Left colon (tissue), 2 donors: Measurements from ENCODE around the gene MAPK11. TPM values are rescaled to one million over a fixed set of nuclear protein-coding genes. Genes with fewer than 3 reads are reported as not detected.

Experiments used
- ATAC-seq: fragments of 200-7000 bp; cut with Tn5 transposase; one replicate; pipeline ENCODE4 v1.9.1; 2020; ENCODE audit warnings: mild to moderate bottlenecking, moderate library complexity
- DNase-seq, 2 donors: peaks; one replicate each; pipeline ENCODE4 v3.0.0-alpha.2; 2020
- intact Hi-C, 2 donors: fragments of 100-400 bp; cut with DNase I in 1 of 2; cut with micrococcal nuclease in 1 of 2; formaldehyde crosslinking; loops; one replicate each; pipeline versions ENCODE4 v1.11.2 to v1.14.0; 2022; cut with DNase I, micrococcal nuclease
- total RNA-seq, 2 donors: library from RNA; stranded (reverse); fragmentation: NEBNext Ultra II Directional; extraction: Animal tissue kit (Norgen Biotek cat#: 25700); gene quantifications; one replicate each; pipeline ENCODE4 v1.2.1, GENCODE V29; 2021
- donor health status: DM: no; HTN: no; CAD: no.
- donor health status: DM: yes; HTN: yes; CAD: no.

The MAPK11 gene
- total RNA-seq, 2 donors from 2014 or later = 1.2 to 1.9 TPM

DNA sequence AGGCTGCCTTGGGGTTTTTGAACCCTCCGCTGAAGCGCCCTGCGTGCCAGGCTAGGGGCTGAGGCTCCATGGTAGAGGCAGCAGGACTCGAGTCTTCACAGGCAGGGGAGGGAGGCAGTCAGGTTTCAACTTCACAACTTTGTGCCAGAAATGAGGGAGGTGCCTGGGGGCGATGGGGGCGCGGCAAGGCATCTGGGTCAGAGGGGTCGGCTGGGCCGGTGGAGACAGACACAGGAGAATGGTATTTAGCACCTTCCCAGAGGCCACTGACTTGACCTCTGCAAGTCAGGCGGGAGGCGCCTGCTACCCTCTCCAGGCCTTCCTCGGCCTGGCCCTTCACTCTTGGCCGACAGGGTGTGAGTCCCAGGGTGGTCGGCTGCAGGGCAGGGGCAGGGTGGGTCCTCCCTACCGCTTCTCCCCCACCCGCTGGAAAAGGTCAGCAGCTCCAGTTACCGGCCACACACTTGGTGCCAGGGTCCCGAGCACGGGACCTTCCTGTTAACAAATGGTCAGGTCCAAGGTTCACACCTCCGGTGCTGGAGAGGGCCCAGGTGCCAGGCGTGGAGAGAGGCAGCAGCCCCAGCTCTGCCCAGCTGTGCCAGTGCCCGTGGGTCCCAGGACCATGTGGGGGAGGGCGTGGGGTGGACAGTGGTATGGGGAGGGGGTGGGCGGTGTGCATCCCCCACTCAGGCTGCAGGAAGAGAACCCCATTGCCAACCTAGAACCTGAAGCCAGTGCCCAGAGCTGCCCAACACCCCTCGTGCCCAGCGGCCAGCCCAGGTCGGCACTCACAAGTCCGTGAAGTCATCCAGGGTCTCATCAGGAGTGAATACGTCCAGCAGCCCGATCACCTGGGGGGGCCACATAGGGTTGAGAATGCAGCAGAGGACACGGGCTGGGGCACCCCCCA is 12.5 kb downstream of the MAPK11 start:
- ATAC-seq (peak; percentile 44), DNase-seq (no peak)
- intact Hi-C loops = no loop called here

DNA sequence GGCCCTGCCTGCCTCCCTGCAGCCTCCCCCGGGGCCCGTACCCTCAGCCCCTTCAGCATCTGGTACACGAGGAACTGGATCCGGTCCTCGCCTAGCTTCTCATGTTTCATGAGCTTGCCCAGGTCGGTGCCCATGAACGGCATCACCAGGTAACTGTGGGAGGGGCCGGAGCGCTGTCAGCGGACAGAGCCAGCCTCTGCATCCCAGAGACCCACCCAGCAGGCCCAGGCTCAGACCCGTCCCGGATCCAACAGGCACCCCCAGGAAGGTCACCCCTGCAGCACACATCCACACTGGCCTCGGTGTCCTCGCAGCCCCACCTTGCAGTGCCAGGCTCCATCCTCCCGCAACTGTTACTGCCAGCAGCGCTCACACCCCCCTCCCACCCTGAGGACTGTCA is 13.1 kb downstream of the MAPK11 start:
- no peak for DNase-seq
- ATAC-seq = no peak
- intact Hi-C loops = no loop called here

DNA sequence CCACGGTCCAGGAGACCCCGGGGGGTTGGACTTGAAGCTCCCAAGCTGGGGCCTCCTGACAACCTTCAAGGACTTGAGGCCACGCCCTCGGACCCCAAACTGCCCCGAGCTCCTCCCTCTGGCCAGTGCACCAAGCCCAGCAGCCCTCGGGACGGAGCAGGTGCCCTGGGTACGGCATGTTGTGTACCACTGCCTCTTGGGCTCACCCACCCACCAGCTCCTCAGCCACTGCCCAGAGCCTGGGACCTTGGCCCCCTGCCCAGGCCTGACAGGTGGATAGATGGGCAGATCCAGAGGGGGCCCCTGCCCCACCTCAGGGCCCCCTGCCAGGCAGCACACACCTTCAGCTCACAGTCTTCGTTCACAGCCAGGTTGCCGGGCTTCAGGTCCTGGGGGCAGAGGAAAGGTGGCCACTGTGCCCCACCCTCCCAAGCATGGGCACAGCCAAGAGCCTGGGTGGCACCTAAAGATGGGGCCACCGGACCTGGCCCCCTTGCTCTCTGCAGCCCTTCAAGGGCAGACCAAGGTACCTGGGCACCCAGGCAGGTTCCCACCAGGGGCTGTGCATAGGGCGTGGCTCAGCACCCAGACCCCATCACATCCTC is 13.8 kb downstream of the MAPK11 start:
- DNase-seq (no peak), ATAC-seq (no peak)
- intact Hi-C loops = no loop called here

DNA sequence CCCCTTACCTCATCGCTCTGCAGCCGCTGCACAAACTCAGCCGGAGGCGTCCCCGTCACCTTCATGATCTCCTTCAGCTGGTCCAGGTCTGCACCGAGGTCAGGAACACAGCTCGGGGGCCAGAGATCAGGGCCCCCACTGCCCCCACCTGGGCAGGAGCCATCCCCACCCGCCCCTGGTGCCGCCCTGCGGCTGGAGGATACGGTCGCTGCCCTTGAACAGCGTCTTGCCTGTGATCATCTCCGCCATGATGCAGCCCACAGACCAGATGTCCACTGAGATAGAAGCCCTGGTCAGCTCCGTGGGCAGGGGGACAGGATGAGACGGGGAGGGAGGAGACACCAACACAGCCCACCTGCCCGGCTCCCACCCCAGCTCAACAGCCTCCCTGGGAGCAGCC is 14.6 kb downstream of the MAPK11 start:
- intact Hi-C loops = no loop called here
- DNase-seq (no peak), ATAC-seq (no peak)

DNA sequence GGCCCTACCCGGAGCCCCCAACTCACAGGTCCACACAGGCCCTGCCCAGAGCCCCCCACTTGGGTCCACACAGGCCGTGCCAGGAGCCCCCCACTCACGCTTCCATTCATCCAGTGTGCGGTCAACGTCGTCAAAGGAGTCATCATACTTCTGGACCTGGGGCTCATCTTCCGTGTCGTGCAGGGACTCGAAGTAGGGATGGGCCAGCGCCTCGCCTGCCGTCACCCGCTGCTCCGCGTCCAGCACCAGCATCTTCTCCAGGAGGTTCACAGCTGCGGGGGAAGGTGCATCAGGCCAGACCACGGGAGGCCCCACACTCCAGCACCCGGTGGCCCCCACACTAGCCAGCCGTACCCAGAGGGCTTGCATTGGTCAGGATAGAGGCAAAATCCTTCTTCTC is 15.1 kb downstream of the MAPK11 start:
- DNase-seq = no peak

DNA sequence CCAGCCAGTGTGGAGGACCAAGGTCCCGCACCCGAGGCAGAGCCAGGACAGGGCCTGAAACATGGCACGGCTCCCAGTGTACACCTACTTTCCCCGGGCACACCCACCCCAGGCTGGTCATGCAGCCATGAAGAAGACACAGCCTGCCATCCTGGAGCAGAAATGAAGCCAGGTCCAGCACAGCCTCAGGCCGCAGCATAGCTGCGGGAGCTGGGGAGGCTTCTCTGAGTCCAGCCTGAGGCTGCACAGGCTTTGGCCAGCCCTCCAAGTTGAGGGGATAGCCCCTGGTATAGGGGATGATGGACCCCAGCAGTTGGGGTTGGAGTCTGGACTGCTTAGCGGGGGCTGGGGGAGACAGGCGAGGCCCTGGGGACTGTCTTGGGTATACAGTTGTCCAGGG is 16.2 kb downstream of the MAPK11 start:
- ATAC-seq = no peak
- no peak for DNase-seq
- intact Hi-C loops = loop anchor here in 1 of 2 donors (5.0 kb wide), 1 partner anchor 88 kb away; the partner anchor contains the start of gene PPP6R2

More for the DNA sequence above, 15.1 kb downstream of the MAPK11 start:
- intact Hi-C loops = no loop called here
- no peak for ATAC-seq

DNA sequence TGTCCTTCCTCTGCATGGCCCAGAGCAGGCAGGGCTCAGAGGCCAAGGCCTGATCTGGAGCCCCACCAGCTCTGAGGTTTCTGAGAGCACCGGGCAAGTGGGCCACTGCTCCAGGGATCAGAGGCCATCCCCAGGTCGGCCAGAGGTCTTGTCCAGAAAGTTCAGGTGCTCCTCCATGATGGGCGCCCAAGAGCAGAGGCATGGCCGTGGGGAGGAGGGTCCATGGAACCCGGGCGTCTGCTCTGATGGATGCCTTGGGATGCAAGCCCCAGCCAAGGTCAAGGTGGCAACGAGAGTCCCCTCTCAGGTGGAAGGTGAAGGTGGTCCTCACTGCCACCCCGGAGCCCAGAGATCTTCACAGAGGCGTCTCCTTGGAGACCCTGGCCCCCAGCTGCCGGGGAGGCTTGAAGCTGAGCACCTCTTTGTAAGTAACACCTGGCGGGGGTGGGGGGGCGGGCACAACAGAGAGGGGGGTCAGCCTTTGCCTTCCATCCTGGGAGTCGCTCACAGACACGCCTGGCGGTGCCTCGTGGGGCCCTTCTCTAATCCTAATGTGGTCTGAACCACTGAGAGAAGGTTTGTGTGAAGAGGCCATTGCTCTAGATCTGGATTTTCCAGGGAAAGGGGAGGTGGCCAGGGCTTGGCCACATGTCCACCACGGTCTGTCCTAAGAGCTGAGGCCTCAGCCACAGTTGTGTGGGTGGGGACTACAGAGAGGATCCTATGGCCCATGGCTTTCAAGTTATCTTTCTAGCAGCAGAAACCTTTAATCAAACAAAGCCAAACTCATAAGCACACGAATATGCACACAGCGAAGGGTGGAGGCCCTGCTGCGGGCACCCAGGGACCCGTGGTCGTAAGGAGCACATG is 16.9 kb downstream of the MAPK11 start:
- DNase-seq = no peak
- no peak for ATAC-seq
- intact Hi-C loops = loop anchor here in 1 of 2 donors (5.0 kb wide), 1 partner anchor 89 kb away; the partner anchor contains the start of gene PPP6R2

DNA sequence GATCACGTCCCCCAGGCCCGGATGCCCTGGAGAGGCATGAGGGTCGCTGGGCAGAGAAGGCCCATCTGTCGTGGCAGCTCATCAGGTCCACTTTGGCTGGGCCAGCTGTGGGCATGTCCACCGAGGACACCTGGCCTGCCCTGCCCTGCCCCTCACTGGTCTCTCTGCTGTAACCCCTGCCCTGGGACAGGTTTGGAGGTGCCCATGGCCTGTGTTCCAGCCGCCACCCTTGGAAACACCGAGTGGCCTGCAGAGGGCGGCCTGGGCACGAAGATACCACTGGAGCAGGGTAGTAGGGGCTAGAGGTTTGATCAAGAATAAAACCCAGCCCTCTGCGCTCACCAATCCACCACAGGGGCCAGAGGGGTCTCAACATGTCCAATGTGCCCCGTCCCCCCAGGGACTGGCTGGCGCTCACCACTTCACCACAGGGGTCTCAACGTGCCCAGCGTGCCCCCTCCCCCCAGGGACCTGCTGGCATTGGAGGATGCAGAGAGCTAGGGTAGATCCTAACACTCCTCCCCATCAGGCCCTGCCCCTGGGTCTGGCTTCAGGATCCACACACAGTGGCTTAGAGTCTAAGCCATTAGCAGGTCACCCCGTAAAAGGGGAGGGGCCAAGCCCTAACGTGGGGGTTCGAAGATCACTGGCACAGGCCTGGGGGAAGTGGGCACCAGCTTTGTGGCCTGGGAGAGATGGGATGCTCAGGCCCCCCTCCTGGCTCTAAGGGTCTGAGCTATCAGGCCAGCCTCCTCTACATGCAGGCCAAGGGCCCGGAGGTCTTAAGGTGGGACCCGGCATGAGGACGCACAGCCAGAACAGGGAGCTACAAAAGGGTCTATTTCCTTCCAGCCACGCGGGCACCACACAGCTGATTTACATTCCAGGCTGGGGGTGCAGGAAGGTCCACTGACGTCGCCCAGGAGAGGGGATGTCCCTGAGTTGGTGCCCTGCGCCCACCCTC is 17.8 kb downstream of the MAPK11 start:
- ATAC-seq = peak; percentile 65
- intact Hi-C loops = loop anchor here in 1 of 2 donors (5.0 kb wide), 1 partner anchor 90 kb away; the partner anchor contains the start of gene PPP6R2
- DNase-seq = peak; percentile 78 to 86

DNA sequence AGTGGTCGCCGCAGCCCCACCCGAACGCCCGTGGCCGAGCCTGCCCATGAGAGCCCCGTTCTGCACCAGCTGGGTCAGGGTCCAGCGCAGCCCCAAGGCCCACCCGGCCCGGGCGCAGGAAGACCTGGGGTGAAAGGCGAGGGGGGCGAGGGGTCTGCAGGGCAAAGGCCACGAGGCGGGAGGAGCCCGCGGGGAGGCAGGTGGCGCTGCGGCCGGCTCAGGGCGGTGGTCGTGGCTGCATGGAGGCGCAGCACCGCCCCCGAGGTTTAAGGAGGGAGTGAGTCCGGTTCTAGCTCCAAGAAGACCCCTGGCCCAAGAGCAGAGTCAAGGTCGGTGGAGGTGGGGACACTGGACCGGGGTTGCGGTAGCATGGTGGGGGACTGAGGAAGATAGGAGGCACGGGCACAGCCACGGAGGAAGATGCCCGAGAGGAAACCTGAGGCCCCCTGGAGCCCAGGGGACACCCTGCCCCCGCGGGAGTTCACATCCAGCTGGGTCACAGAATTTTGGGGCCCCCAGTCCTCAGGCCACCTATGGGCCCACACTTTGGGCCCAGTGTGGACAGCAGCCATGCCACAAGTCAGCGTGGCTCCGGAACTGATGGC is 18.6 kb downstream of the MAPK11 start:
- ATAC-seq (peak; percentile 10), DNase-seq (no peak)
- intact Hi-C loops = loop anchor here in 1 of 2 donors (5.0 kb wide), 1 partner anchor 91 kb away; the partner anchor contains the start of gene PPP6R2

DNA sequence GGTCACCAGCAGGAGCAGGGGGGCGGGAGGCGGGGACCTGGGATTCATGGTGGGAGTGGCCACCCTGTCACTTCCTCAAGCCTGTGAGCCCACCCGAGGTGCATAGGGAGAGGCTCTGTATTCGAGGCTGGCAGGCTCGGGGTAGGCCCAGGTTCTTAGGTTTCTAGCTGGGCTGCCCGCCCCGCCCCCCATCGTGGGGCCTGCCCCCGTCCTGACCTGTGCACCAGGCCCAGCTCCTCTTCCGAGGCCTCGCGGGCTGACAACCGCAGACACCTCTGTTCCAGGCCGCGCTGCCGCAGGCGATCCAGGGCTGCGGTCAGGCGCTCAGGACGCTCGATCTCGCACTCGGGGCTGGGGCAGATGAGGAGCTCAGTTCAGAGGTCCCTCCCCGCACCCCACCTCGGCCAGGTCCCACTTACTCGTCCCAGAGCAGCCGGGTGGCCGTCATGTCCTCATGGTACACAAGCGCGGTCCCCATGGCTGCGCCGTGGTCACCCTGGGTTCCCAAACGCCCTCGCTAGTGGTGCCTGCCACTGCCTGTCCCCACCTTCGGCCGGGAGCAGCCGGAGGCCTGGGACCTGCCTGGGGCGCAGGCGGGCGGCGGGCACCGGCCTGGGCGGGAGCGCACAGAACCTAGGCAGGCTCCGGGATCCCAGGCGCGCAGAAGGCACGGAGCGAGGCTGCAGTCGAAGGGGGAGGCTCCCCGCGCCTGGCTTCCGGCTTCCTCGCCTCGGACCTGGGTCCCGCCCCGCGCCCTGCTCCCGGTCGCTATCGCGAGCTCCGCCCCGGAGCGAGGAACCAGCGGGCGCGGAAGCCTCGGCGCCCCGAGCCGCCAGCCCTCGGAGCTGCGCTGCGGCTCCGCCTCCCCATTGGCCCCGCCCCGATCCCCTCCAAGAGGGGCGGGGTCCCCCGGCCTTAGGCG is 19.4 kb downstream of the MAPK11 start, which contains the start of gene HDAC10:
Gene HDAC10, minus strand, starts transcription at position 711 of the 922 bp plus-strand sequence. Its CDS starts 233 bp downstream, at position 478.
- intact Hi-C loops = loop anchor here in 1 of 2 donors (5.0 kb wide), 1 partner anchor 91 kb away; the partner anchor contains the start of gene PPP6R2

DNA sequence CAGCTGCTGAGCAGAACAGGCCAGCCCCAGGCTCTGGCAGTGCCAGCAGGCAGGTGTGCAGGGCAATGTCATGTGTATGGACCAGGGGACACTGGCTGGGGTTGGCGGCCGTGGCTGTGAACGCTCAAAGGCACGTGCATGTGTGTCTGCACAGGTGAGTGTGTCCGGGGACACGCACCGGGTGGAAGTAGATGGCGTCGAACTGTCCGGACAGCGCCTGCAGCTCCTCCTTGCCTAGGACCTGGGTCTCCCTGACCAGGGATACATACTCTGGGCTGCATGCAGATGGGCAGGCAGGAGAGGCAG is 20.0 kb downstream of the MAPK11 start:
- ATAC-seq (no peak), DNase-seq (no peak)
- intact Hi-C loops = loop anchor here in 1 of 2 donors (5.0 kb wide), 1 partner anchor 92 kb away; the partner anchor contains the start of gene PPP6R2

More for the DNA sequence above, 19.4 kb downstream of the MAPK11 start, which contains the start of gene HDAC10:
- DNase-seq (peak; percentile 84 to 91), ATAC-seq (peak; percentile 85)

DNA sequence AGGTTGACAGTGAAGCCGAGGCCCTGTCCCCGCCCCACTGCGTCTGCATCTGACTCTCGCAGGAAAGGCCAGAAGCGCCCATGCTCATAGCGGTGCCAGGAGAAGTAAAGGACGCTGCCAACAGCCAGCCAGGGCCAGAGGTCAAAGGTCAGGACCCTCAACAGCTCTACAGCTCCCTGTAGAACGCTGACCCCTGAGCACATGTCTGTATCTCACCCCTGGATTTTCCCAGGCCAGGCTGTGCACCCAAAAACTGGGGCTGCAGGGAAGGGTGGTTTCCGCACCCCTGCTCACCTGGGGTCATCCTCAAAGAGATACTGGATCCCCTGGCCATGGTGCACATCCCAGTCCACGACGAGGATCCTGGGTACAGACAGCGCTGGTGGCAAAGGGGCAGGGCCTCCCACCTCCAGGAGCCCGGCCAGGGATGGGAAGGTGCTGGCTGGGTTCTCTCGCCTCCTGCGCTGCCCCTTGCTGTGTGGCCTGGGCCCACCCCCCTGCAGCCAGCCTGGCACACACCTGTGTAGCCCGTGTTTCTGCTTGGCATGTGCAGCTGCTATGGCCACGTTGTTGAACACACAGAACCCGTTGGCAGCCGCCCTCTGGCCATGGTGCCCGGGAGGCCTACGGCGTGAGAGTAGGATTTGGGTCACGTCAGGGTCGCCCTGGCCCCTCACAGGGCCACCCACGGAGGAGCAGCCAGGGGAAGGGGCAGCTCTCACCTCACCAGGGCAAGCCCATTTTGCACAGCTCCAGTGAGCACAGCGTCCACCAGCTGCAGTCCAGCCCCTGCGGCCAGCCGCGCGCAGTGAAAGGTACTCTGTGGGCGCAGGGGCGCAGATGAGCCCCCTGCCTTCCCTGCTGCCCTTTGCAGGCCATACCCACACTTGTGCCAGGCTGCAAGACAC is 20.6 kb downstream of the MAPK11 start:
- intact Hi-C loops = loop anchor here in 1 of 2 donors (5.0 kb wide), 1 partner anchor 93 kb away; the partner anchor contains the start of gene PPP6R2
- ATAC-seq = no peak
- DNase-seq = no peak

DNA sequence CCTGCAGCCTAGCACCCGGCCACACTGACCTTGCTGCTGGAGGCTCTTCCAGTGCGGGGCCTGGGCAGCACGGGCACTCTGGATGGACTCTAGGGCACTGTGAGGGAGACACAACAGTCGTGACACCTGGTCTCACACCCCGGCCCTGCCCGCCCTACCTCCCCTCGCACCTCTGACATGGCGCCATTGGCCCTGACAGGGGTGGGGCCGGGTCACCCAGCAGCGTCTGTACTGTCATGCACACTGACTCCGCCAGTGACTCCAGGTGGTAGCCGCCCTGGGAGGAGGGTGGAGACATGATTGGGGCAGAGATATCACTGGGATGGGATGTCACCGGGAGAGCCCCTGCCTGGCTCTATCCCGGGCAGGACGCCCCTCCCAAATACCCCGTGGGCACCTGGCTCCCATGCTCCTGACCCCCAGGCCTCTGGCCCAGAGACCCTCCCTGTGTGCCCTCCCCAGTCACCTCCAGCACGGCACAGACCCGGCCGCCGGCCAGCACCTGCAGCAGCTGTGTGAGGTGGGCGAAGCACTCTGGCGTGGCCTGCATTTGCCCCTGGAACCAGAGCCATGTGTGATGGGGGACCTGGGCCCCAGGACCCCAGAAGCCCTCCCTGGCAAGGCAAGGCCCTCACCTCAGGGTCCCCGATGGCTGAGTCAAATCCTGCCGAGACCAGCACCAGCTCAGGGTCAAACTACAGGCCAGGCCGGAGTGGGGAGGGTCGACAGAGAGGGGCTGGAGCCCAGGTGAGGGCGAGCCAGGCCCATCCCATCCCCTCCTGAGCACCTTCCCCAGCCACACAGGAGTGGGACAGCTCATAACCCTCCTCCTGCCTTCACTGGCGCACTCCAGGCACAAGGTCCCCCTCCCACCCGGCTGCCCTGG is 21.7 kb downstream of the MAPK11 start:
- DNase-seq = no peak
- ATAC-seq = no peak
- intact Hi-C loops = no loop called here

DNA sequence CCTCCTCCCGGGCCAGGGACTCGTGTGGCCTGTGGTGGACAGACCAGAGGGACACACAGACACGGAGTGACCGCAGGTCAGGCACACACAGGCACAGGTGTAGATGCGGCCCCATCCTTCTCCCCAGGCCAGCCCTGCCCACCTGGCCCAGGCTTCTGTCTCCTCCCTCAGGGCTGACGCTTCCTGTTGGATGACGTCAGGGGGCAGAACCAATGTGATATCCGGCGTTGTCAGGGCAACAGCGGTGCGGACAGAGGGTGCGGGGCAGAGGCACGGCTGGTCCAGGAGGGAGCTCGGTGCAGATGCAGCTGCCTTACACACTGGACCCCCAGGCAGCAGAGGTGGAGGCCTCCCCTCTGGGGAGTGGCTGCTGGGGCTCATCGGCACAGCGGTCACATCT is 22.4 kb downstream of the MAPK11 start:
- peak; percentile 67 to 84 for DNase-seq
- ATAC-seq = peak; percentile 11
- intact Hi-C loops = no loop called here
